NCI-H1105 treated with DMSO at 0.1 percent for 48 hours (cell line): ENCODE measurements around the gene LMLN.
"Not testable (repeated sequence)": the region's sequence is repeated elsewhere in the genome, so short reads cannot be mapped to it uniquely, and the experiment has no call there.

ENCODE experiments used
- DNase-seq: peaks from one replicate; lab custom pipeline; 2025; lab: John Stamatoyannopoulos, UW

LMLN gene

GRCh38 chr3:198079771-198080520, 119.9 kb downstream of the LMLN start:
- no peak for DNase-seq

DNA sequence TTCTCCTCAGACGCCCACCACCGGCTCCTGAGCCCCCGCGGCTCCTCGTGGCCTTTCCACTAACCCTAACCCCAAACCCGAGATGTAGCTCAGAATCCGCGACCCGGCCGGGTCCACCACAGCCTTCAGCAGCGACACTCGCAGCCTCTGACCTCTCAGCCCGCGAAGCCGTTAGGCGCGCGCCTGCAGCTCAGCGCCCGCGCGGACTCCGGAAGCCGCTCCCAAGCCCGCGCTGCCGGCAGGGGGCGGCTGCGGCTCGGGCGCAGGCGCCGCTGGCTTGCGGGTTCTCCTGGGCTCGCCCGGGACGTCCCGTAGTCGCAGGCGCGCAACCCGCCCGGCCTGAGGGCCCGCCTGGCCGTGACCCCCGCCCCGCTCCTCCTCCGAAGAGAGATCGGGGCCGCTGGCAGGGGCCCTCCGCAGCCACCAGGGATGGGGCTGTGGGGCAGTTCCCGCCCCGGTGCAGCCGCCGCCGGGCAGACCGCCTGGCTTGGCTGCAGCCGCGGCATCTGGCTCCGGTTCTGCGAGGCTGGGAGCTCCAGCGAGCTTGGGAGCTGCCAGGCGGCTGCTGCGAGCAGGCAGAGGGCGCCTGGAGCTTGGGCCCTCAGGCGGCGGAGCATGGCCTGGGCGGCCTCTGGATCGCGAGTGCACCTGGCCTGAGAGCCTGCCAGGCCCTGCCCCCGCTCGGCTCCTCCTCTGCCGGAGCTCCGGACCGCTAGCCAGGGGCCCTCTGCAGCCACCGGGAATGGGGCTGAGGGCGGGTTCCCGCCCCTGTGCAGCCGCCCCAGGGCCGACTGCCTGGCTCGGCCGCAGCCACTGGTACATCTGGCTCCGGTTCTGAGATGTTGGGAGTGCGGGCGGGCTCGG, 120.7 kb downstream of the LMLN start:
- DNase-seq: peak; percentile 72

GRCh38 chr3:198081421-198081844, 121.4 kb downstream of the LMLN start:
- no peak for DNase-seq

DNA sequence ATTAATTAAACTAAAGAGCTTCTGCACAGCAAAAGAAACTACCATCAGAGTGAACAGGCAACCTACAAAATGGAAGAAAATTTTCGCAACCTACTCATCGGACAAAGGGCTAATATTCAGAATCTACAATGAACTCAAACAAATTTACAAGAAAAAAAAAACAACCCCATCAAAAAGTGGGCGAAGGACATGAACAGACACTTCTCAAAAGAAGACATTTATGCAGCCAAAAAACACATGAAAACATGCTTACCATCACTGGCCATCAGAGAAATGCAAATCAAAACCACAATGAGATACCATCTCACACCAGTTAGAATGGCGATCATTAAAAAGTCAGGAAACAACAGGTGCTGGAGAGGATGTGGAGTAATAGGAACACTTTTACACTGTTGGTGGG, 122.2 kb downstream of the LMLN start:
- not testable (repeated sequence) for DNase-seq

GRCh38 chr3:198088421-198088955, 128.5 kb downstream of the LMLN start:
- DNase-seq: no peak

- DNase-seq: no peak
These were observed 130.8 kb downstream of the LMLN start for GRCh38 chr3:198090795-198091332.

GRCh38 chr3:198092276-198092675, 132.3 kb downstream of the LMLN start:
- DNase-seq: no peak

DNA sequence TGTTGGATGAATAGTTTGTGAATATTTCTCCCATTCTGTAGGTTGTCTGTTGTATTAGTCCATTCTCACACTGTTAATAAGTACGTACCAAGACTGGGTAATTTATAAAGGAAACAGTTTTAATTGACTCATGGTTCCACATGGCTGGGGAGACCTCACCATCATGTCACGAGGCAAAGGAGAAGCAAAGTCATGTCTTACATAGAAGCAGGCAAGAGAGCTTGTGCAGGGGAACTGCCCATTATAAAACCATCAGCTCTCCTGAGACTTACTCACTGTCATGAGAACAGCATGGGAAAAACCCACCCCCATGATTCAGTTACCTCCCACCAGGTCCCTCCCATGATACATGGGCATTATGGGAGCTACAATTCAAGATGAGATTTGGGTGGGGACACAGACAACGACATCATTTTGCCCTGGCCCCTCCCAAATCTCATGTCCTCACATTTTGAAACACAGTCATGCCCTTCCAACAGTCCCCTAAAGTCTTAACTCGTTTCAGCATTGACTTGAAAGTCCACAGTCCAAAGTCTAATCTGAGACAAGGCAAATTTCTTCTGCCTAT, 133.2 kb downstream of the LMLN start:
- DNase-seq: no peak
